GM10847 (cell line): ENCODE data around the gene SNCAIP.

ENCODE experiments used
- POLR2A ChIP-seq: IDR thresholded peaks from 2 replicates; pipeline ENCODE4 v1.6.1; 2011; ENCODE audit not compliant: insufficient read length; ENCODE audit errors: extremely low read depth

SNCAIP gene

GRCh38 chr5:122369253-122369815, 57.3 kb downstream of the SNCAIP start:
- TF ChIP-seq POLR2A = no peak

GRCh38 chr5:122371511-122372151, 59.6 kb downstream of the SNCAIP start:
- no peak for TF ChIP-seq POLR2A

GRCh38 chr5:122374110-122374509, 62.1 kb downstream of the SNCAIP start:
- TF ChIP-seq POLR2A = no peak

DNA sequence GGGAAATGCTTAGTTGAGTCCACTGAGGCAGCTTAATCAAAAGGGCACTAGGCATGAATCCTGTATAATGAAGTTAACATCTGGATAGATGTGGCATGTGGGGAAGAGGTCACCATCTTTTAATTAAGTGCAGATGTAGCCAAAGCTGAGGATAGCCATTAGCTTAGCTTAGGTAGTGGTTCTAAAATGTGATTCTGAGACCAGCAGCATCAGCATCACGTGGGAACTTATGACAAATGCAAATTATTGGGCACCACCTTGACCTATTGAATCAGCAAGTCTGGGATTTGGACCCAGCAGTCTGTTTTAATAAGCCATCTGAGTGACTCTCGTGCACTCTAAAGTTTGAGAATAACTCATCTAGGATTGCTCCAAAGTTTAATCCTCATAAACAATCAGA, 63.8 kb downstream of the SNCAIP start:
- no peak for TF ChIP-seq POLR2A

DNA sequence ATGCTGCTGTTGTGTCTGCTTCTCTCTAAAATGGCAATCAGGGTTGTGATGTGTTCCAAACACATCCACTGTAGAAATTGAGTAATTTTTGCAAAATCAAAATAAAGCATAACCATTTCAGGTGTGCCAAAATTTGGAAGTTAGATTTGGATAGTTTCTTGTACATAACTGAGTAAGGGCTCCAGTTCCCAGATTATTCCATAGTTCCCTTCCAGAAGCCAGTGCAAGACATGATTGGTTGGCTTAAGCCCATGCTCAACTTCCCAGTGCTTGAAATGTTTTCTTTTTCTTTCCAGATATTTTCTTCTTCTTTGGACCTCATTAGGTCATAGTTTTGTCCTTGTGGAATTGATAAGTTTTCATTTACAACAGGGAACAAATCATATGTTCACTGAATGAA, 64.2 kb downstream of the SNCAIP start:
- no peak for TF ChIP-seq POLR2A

GRCh38 chr5:122377026-122377425, 65.0 kb downstream of the SNCAIP start:
- no peak for TF ChIP-seq POLR2A

GRCh38 chr5:122384739-122385235, 72.8 kb downstream of the SNCAIP start:
- no peak for TF ChIP-seq POLR2A

DNA sequence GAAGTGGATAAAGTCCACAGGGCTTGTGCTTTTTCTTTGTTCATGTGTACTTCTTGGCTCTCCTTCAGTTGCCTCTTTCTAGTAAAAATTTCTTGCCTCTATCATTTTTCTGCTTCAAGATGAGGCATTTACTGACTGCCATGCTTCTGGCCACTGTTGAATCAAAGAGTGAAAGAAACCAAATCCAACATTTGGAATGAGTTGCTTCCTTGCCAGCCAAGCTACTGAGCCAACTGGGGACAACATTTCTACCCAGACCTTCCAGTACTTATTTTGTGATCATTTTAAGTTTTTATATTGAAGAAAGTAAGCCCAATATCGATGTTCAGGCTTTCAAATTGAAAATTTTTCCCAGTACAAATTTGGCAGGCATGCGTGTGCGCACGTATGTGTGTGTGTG, 73.2 kb downstream of the SNCAIP start:
- TF ChIP-seq POLR2A = no peak

- TF ChIP-seq POLR2A = no peak
Observed at GRCh38 chr5:122385808-122386207, 73.8 kb downstream of the SNCAIP start.

- TF ChIP-seq POLR2A = no peak
Observed at GRCh38 chr5:122390154-122390553, 78.1 kb downstream of the SNCAIP start.

DNA sequence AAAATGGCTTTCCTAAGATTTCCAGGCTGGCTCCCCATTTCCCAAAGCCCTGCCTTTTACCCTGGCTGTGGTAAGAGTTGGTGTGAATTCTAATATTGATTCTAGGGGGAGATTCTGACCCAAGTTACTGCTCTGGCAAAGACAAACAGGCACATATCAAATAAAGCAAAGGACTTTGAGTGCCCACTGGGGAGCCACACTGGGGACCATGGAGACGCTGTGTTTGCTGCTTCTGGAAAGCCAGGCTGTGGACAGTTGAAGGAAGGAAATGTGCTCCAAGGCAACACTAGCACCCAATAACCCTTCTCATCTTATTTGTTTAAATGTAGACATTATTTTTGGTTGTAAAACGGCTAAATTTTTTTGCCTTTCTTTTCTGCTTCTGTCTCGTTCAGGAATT, 78.7 kb downstream of the SNCAIP start:
- TF ChIP-seq POLR2A = no peak

DNA sequence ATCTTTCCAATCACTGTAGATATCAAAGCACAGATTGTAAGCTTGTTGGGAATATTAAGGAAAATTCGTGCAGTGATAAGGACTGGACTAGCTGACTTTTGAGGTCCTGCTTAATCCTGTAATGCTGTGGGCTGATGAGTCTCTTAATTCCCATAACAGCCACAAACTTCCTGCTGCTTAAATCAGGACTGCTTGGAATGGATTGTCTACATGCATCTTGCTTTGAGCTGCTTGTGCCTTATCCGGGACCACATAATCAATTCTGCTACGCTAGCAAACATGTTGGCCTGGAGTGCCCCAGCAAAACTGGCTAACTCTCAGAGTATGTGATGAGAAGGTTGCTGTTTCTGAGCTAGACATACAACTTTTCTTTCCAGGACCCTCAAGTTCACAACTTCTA, 79.6 kb downstream of the SNCAIP start:
- no peak for TF ChIP-seq POLR2A

GRCh38 chr5:122392224-122392623, 80.2 kb downstream of the SNCAIP start:
- TF ChIP-seq POLR2A = no peak

- no peak for TF ChIP-seq POLR2A
Observed at GRCh38 chr5:122392824-122393223, 80.8 kb downstream of the SNCAIP start.

DNA sequence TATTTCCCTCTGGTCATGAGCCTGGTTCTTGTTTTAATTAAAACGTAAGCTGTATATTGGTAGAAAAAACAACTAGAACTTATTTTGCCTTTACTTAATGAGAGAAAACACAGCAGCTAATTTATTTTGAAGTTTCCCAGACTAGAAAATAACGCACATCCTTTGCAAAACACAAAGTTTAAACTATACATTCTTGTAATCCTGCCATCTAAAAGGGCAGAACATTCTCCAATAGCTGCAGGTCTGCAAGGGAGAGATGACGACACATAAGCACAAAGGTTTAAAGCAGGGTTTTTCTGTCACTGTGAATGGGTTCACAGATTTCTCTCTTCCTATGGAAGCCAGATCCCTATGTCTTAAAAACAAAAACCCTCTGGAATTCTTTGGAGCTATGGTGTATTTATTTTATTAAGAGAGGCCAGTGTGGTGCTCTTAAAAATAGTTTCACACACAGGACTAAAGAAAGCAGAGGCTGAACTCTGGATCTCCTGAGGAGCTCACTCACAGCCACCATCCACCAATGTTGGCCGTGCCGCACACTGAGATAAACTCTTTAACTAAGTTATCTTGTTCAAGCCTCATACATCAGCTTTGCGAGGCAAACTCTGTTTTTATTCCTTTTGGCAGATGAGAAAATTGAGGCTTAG, 82.4 kb downstream of the SNCAIP start:
- TF ChIP-seq POLR2A = no peak

- TF ChIP-seq POLR2A = no peak
Observed at GRCh38 chr5:122398016-122398415, 86.0 kb downstream of the SNCAIP start.
